Panc1 (cell line): Measurements from ENCODE around the gene TRAM2. TPM values are rescaled to one million over a fixed set of nuclear protein-coding genes. Genes with fewer than 3 reads are reported as not detected.

Experiments
- ATAC-seq: fragments of 200-7000 bp; cut with Tn5 transposase; 2 replicates; pipeline ENCODE4 v1.9.1; 2020; ENCODE audit warnings: mild to moderate bottlenecking, moderate library complexity
- BruUV-seq: library from RNA; stranded (reverse); fragments of 400-500 nt; replicated peaks from 2 replicates; lab custom pipeline; 2021; lab: Mats Ljungman, UMichigan
- CTCF ChIA-PET: fragments of 300-600 bp; sonication (Branson Sonifier 250); formaldehyde crosslinking; loops from one replicate; lab custom pipeline; 2022; ENCODE audit warnings: antibody characterized with exemption; lab: Charles Lee
- POLR2A ChIA-PET: fragments of 300-600 bp; sonication (Branson Sonifier 250); formaldehyde crosslinking; loops from one replicate; lab custom pipeline; 2022; ENCODE audit warnings: antibody characterized with exemption; lab: Charles Lee
- DNase-seq: peaks from one replicate; pipeline ENCODE4 v3.0.0-alpha.2; 2010; ENCODE audit warnings: low read depth, low spot score
- H3K27ac ChIP-seq: 2 replicates; pipeline ENCODE4 v1.5.1; 2011; ENCODE audit warnings: mild to moderate bottlenecking, low read length, inconsistent platforms
- H3K27me3 ChIP-seq: fragments of 200-500 bp; sonication (Bioruptor generic); 2 replicates; pipeline ENCODE4 v1.6.0; 2014; ENCODE audit warnings: low read length, inconsistent platforms; ENCODE audit not compliant: control insufficient read depth, insufficient read depth
- H3K36me3 ChIP-seq: fragments of 200-500 bp; sonication (Bioruptor generic); 2 replicates; pipeline ENCODE4 v1.5.1; 2014; ENCODE audit warnings: inconsistent platforms, mild to moderate bottlenecking, low read length, moderate library complexity; ENCODE audit not compliant: control insufficient read depth, insufficient read depth
- H3K4me1 ChIP-seq: 2 replicates; pipeline ENCODE4 v1.5.1; 2011; ENCODE audit warnings: inconsistent platforms, mild to moderate bottlenecking, low read length, moderate library complexity; ENCODE audit not compliant: control insufficient read depth, insufficient read depth
- H3K4me3 ChIP-seq, 2 experiments: 2 replicates each; pipeline ENCODE4 v1.5.1; 2011 to 2012; ENCODE audit warnings: low read depth in 2 of 2, low read length in 2 of 2, mild to moderate bottlenecking in 2 of 2, inconsistent platforms in 1 of 2, moderate library complexity in 1 of 2
- H3K9me3 ChIP-seq: fragments of 200-500 bp; sonication (Bioruptor generic); 2 replicates; pipeline ENCODE4 v1.5.1; 2014; ENCODE audit warnings: low read depth, mild to moderate bottlenecking, inconsistent platforms, low read length, moderate library complexity; ENCODE audit not compliant: control insufficient read depth, insufficient read depth
- POLR2AphosphoS5 ChIP-seq: IDR thresholded peaks from 2 replicates; pipeline ENCODE4 v1.6.1; 2012; ENCODE audit warnings: mild to moderate bottlenecking, low read depth, low read length, moderate library complexity
- SIN3A ChIP-seq: IDR thresholded peaks from 2 replicates; pipeline ENCODE4 v1.6.1; 2012; ENCODE audit warnings: low read depth, mild to moderate bottlenecking, low read length, moderate library complexity, borderline replicate concordance; ENCODE audit not compliant: insufficient read depth
- TCF7L2 ChIP-seq: IDR thresholded peaks from 2 replicates; pipeline ENCODE4 v1.6.1; 2011; ENCODE audit warnings: mild to moderate bottlenecking, low read depth, low read length, inconsistent platforms
- in situ Hi-C: cut with HindIII; loops from 2 replicates; pipeline ENCODE4 v1.10.0; 2016; ENCODE audit warnings: low sequenced_read_pairs, low pct_unique_long_range_greater_than_20kb
- intact Hi-C: fragments of 100-400 bp; cut with micrococcal nuclease; formaldehyde crosslinking; loops from one replicate; pipeline ENCODE4 v1.10.0; 2022; ENCODE audit not compliant: unreplicated experiment
- total RNA-seq: library from RNA; stranded (reverse); gene quantifications from one replicate; pipeline ENCODE4 v1.2.1, GENCODE V29; 2021; ENCODE audit not compliant: unreplicated experiment
- TF ChIP-seq, protein P1 (sequence below), 2 experiments: IDR thresholded peaks; 2 replicates each; pipeline ENCODE4 v1.6.1; 2011 to 2012; ENCODE audit warnings: low read depth in 2 of 2, control low read depth in 1 of 2, low read length in 1 of 2, mild to moderate bottlenecking in 1 of 2, moderate library complexity in 1 of 2; ENCODE audit not compliant: insufficient read depth in 1 of 2
- TF ChIP-seq, protein P2 (sequence below): fragments of 450-650 bp; IDR thresholded peaks from 2 replicates; pipeline ENCODE4 v1.5.1; 2017; ENCODE audit warnings: mild to moderate bottlenecking

Gene TRAM2
- total RNA-seq, 1 experiment from 2014 or later = 56.7 TPM

DNA sequence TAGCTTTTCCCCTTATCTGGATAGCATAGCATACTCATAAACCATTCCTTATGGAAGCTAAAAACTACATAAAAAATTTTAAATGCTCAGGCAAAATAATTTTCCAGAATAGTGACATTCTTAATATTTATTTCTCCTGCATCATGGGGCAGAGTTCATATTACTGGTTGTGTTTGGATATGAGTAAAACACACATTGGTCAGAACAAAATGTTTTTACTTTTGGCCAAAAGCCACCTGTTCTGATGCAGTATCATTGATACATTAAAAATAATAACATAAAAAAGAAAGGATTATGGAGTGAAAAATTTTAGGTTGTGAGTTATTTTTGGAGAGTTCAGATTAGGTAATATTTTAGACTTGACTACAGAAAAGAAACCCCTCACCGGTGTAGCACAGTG lies 33.6 kb downstream of the TRAM2 start:
- Histone ChIP-seq H3K4me3 (peak overlapping the region in 1 of 2 experiments; percentile 25; a peak in 1 of 4 replicates), H3K27me3 (no peaks in the 10 kb centered on the region), H3K36me3 (no peaks in the 10 kb centered on the region), H3K9me3 (no peaks in the 10 kb centered on the region), H3K27ac (peak overlapping the region; percentile 96), H3K4me1 (peaks cover 97% of the 10 kb centered on the region)
- TF ChIP-seq POLR2AphosphoS5 (no peak), SIN3A (no peak), TCF7L2 (no peak)
- TF ChIP-seq, protein P1, sequence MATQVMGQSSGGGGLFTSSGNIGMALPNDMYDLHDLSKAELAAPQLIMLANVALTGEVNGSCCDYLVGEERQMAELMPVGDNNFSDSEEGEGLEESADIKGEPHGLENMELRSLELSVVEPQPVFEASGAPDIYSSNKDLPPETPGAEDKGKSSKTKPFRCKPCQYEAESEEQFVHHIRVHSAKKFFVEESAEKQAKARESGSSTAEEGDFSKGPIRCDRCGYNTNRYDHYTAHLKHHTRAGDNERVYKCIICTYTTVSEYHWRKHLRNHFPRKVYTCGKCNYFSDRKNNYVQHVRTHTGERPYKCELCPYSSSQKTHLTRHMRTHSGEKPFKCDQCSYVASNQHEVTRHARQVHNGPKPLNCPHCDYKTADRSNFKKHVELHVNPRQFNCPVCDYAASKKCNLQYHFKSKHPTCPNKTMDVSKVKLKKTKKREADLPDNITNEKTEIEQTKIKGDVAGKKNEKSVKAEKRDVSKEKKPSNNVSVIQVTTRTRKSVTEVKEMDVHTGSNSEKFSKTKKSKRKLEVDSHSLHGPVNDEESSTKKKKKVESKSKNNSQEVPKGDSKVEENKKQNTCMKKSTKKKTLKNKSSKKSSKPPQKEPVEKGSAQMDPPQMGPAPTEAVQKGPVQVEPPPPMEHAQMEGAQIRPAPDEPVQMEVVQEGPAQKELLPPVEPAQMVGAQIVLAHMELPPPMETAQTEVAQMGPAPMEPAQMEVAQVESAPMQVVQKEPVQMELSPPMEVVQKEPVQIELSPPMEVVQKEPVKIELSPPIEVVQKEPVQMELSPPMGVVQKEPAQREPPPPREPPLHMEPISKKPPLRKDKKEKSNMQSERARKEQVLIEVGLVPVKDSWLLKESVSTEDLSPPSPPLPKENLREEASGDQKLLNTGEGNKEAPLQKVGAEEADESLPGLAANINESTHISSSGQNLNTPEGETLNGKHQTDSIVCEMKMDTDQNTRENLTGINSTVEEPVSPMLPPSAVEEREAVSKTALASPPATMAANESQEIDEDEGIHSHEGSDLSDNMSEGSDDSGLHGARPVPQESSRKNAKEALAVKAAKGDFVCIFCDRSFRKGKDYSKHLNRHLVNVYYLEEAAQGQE (IDR thresholded peaks at IDR 0.05; ENCODE audit: insufficient read depth in 1 of 2, low read depth in 2 of 2, low read length in 1 of 2) = no peak
- TF ChIP-seq, protein P2, sequence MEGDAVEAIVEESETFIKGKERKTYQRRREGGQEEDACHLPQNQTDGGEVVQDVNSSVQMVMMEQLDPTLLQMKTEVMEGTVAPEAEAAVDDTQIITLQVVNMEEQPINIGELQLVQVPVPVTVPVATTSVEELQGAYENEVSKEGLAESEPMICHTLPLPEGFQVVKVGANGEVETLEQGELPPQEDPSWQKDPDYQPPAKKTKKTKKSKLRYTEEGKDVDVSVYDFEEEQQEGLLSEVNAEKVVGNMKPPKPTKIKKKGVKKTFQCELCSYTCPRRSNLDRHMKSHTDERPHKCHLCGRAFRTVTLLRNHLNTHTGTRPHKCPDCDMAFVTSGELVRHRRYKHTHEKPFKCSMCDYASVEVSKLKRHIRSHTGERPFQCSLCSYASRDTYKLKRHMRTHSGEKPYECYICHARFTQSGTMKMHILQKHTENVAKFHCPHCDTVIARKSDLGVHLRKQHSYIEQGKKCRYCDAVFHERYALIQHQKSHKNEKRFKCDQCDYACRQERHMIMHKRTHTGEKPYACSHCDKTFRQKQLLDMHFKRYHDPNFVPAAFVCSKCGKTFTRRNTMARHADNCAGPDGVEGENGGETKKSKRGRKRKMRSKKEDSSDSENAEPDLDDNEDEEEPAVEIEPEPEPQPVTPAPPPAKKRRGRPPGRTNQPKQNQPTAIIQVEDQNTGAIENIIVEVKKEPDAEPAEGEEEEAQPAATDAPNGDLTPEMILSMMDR = no peak
- intact Hi-C loops = no loop called here
- no TSS peak for BruUV-seq
- POLR2A ChIA-PET = no interaction called here
- no peak for DNase-seq
- in situ Hi-C loops = no loop called here
- ATAC-seq = no peak
- CTCF ChIA-PET = no interaction called here

DNA sequence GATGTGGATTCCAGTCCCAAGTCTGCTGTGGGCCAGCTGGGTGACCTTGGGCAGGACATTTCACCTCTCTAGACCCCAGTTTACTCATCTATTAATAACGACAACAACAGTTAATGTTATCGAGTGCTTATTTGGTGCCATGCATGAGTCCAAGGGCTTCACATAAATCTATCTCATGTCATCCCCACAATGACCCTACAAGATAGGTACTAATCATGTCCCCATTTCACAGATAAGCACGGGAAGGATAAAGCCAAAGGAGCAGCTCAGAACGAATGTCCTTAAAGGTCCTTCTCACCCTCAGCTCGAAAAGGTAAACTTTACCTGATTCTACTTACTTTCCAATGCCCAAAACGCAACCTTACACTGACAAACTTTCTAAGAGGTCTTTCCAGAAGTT lies 35.7 kb downstream of the TRAM2 start:
- TF ChIP-seq, protein P2 = no peak
- TF ChIP-seq TCF7L2 (no peak), SIN3A (no peak), POLR2AphosphoS5 (no peak)
- TF ChIP-seq, protein P1 (IDR thresholded peaks at IDR 0.05; ENCODE audit: insufficient read depth in 1 of 2, low read depth in 2 of 2, low read length in 1 of 2) = no peak
- no peaks in the 10 kb centered on the region for H3K36me3 ChIP-seq
- H3K27me3 ChIP-seq = no peaks in the 10 kb centered on the region
- H3K4me3 ChIP-seq = no peak overlapping the region
- POLR2A ChIA-PET = interaction anchor here (0.6 to 0.7 kb wide), 2 partner anchors 11 to 43 kb away, joined by 3 to 5 read pairs; no protein-coding TSS in a partner anchor
- no TSS peak for BruUV-seq
- DNase-seq = no peak
- H3K9me3 ChIP-seq = no peaks in the 10 kb centered on the region
- in situ Hi-C loops (no loop called here), intact Hi-C loops (no loop called here)
- CTCF ChIA-PET = no interaction called here
- peaks cover 96% of the 10 kb centered on the region for H3K4me1 ChIP-seq
- no peak for ATAC-seq
- H3K27ac ChIP-seq = peak overlapping the region; percentile 96
